K562 (cell line): ENCODE measurements around the gene JAKMIP1. TPM values are rescaled to one million over a fixed set of nuclear protein-coding genes. Genes with fewer than 3 reads are reported as not detected.

ENCODE experiments used
- ATAC-seq: fragments of 200-7000 bp; cut with Tn5 transposase; 3 replicates; pipeline ENCODE4 v1.9.1; 2020; ENCODE audit warnings: moderate library complexity
- BruUV-seq: library from RNA; stranded (reverse); fragments of 400-500 nt; replicated peaks from 2 replicates; lab custom pipeline; 2021; lab: Mats Ljungman, UMichigan
- CTCF ChIA-PET: fragments of 300-600 bp; formaldehyde crosslinking; extraction: SDS; loops from one replicate; lab custom pipeline; 2021; ENCODE audit warnings: low intra/inter-chr PET ratio; lab: Yijun Ruan, JAX
- POLR2A ChIA-PET: fragments of 300-600, 350-650 bp; sonication (Branson Sonifier 250); formaldehyde crosslinking; extraction: SDS; loops from one replicate; lab custom pipeline; 2021; ENCODE audit warnings: antibody characterized with exemption, inconsistent platforms; lab: Yijun Ruan, JAX
- DNase-seq, 4 experiments: peaks; one replicate each; pipeline versions ENCODE4 v3.0.0 to v3.0.0-alpha.2; 2011 to 2018; ENCODE audit warnings: low spot score in 3 of 4, mixed read lengths in 3 of 4; ENCODE audit errors: extremely low read depth in 1 of 4
- FAIRE-seq: peaks from 2 replicates; lab custom pipeline; 2011; peaks lifted over from hg19 to GRCh38; lab: Jason Lieb, UNC
- H2AFZ ChIP-seq: 2 replicates; pipeline ENCODE4 v1.6.0; 2011; ENCODE audit warnings: low read depth, low read length, control low read depth, inconsistent platforms
- H3K27ac ChIP-seq: fragments of 200-600 bp; 3 replicates; pipeline ENCODE4 v1.8.0; 2011; ENCODE audit warnings: low read depth, mild to moderate bottlenecking, control low read depth, inconsistent platforms, low read length, moderate library complexity, mixed read lengths; ENCODE audit errors: extremely low read depth
- H3K27me3 ChIP-seq, 2 experiments: fragments of 300-600 bp in 1 of 2; 2 replicates in 1 of 2; 3 replicates in 1 of 2; pipeline versions ENCODE4 v1.6.0 to v1.8.0; 2011; ENCODE audit warnings: inconsistent platforms in 2 of 2, low read length in 2 of 2, mild to moderate bottlenecking in 1 of 2, mixed read lengths in 1 of 2, moderate library complexity in 1 of 2; ENCODE audit not compliant: control insufficient read depth in 2 of 2, insufficient read depth in 2 of 2
- H3K36me3 ChIP-seq: fragments of 300-600 bp; 3 replicates; pipeline ENCODE4 v1.8.0; 2011; ENCODE audit warnings: mild to moderate bottlenecking, low read length, inconsistent platforms; ENCODE audit not compliant: control insufficient read depth, insufficient read depth
- H3K4me1 ChIP-seq, 2 experiments: fragments of 200-600 bp in 1 of 2; replicated peaks in 1 of 2; 2 replicates in 1 of 2; 3 replicates in 1 of 2; pipeline versions ENCODE4 v1.5.1 to v1.8.0; 2011; ENCODE audit warnings: inconsistent platforms in 2 of 2, low read length in 2 of 2, mild to moderate bottlenecking in 1 of 2, mixed read lengths in 1 of 2, moderate library complexity in 1 of 2; ENCODE audit not compliant: control insufficient read depth in 2 of 2, insufficient read depth in 2 of 2
- H3K4me2 ChIP-seq: 2 replicates; pipeline ENCODE4 v1.6.1; 2011; ENCODE audit warnings: low read length, control low read depth, inconsistent platforms, mixed read lengths; ENCODE audit not compliant: insufficient read depth
- H3K4me3 ChIP-seq: fragments of 200-600 bp; sonication (generic), shearing (Covaris generic); 2 replicates; pipeline ENCODE4 v1.5.1; 2016; ENCODE audit warnings: control low read depth, inconsistent platforms
- H3K79me2 ChIP-seq: fragments of 200-600 bp; 3 replicates; pipeline ENCODE4 v1.8.0; 2011; ENCODE audit warnings: low read length, inconsistent platforms; ENCODE audit not compliant: control insufficient read depth, insufficient read depth
- H3K9ac ChIP-seq, 2 experiments: 2 replicates each; pipeline versions ENCODE4 v1.6.0 to v1.6.1; 2011; ENCODE audit warnings: low read depth in 2 of 2, low read length in 2 of 2, control low read depth in 1 of 2, inconsistent platforms in 1 of 2, mild to moderate bottlenecking in 1 of 2, mixed read lengths in 1 of 2; ENCODE audit not compliant: insufficient read depth in 1 of 2
- H3K9me1 ChIP-seq: one replicate; pipeline ENCODE4 v1.6.0; 2011; ENCODE audit warnings: inconsistent platforms, mild to moderate bottlenecking, low read length, moderate library complexity; ENCODE audit not compliant: control insufficient read depth, insufficient read depth
- H3K9me3 ChIP-seq: replicated peaks from 2 replicates; pipeline ENCODE4 v1.5.1; 2011; ENCODE audit warnings: low read depth, low read length, inconsistent platforms; ENCODE audit not compliant: control insufficient read depth, insufficient read depth
- H4K20me1 ChIP-seq: replicated peaks from 2 replicates; pipeline ENCODE4 v1.6.1; 2011; ENCODE audit warnings: low read length, inconsistent platforms, mixed read lengths; ENCODE audit not compliant: control insufficient read depth, insufficient read depth
- ATF6 ChIP-seq: sonication (generic); formaldehyde crosslinking; IDR thresholded peaks from 2 replicates; pipeline ENCODE4 v1.4.0; 2020; ENCODE audit warnings: mild to moderate bottlenecking, missing genetic modification reagents
- CBX1 ChIP-seq: sonication (generic); IDR thresholded peaks from 2 replicates; pipeline ENCODE4 v1.6.1; 2016; ENCODE audit warnings: antibody characterized with exemption, low read depth, mild to moderate bottlenecking
- CREB1 ChIP-seq, 2 experiments: sonication (generic) in 1 of 2; formaldehyde crosslinking in 1 of 2; IDR thresholded peaks; 2 replicates each; pipeline versions ENCODE4 v1.6.1 to v1.8.0; 2012 to 2022; ENCODE audit warnings: inconsistent platforms in 1 of 2, mild to moderate bottlenecking in 1 of 2, missing genetic modification reagents in 1 of 2, moderate library complexity in 1 of 2
- MECOM ChIP-seq: fragments of 250-450 bp; sonication (Bioruptor Pico); IDR thresholded peaks from 2 replicates; pipeline ENCODE4 v1.8.0; 2022; ENCODE audit warnings: inconsistent platforms
- MLX ChIP-seq, 2 experiments: fragments of 450-650 bp in 1 of 2; sonication (generic) in 1 of 2; formaldehyde crosslinking; conservative IDR thresholded peaks; 2 replicates each; pipeline versions ENCODE4 v1.4.0 to v1.8.1; 2020 to 2022; ENCODE audit warnings: mild to moderate bottlenecking in 1 of 2, missing genetic modification reagents in 1 of 2
- NR1H2 ChIP-seq: sonication (generic); formaldehyde crosslinking; IDR thresholded peaks from 2 replicates; pipeline ENCODE4 v1.4.0; 2020; ENCODE audit warnings: mild to moderate bottlenecking, missing genetic modification reagents
- POLR3G ChIP-seq: IDR thresholded peaks from 2 replicates; pipeline ENCODE4 v1.6.1; 2011; ENCODE audit not compliant: insufficient read length, insufficient replicate concordance; ENCODE audit errors: extremely low read depth
- PRMT5 ChIP-seq: sonication (generic); formaldehyde crosslinking; IDR thresholded peaks from 2 replicates; pipeline ENCODE4 v1.5.0; 2020; ENCODE audit warnings: missing genetic modification reagents
- SMAD2 ChIP-seq: fragments of 150-350 bp; IDR thresholded peaks from 2 replicates; pipeline ENCODE4 v1.6.1; 2014; ENCODE audit warnings: low read depth, mild to moderate bottlenecking, low read length
- TCF7 ChIP-seq: sonication (generic); IDR thresholded peaks from 2 replicates; pipeline ENCODE4 v1.6.1; 2016; ENCODE audit warnings: antibody characterized with exemption, borderline replicate concordance
- TFE3 ChIP-seq: fragments of 450-650 bp; formaldehyde crosslinking; IDR thresholded peaks from 2 replicates; pipeline ENCODE4 v1.4.0; 2020; ENCODE audit warnings: mild to moderate bottlenecking, mixed read lengths
- ZC3H8 ChIP-seq: fragments of 450-650 bp; IDR thresholded peaks from 2 replicates; pipeline ENCODE4 v1.6.1; 2017
- ZKSCAN1 ChIP-seq: fragments of 150-350 bp; IDR thresholded peaks from 2 replicates; pipeline ENCODE4 v1.6.1; 2016; ENCODE audit warnings: low read depth, low read length
- ZNF212 ChIP-seq: fragments of 450-650 bp; formaldehyde crosslinking; IDR thresholded peaks from 2 replicates; pipeline ENCODE4 v1.4.0; 2020; ENCODE audit warnings: mild to moderate bottlenecking
- ZNF354B ChIP-seq: fragments of 250-450 bp; sonication (Bioruptor Pico); IDR thresholded peaks from 2 replicates; pipeline ENCODE4 v1.4.0; 2020
- ZNF707 ChIP-seq: fragments of 250-450 bp; sonication (Bioruptor Pico); conservative IDR thresholded peaks from 2 replicates; pipeline ENCODE4 v1.8.0; 2022; ENCODE audit warnings: inconsistent platforms, mild to moderate bottlenecking, moderate library complexity
- WGBS: fragments of 100-300 bp; shearing (Covaris generic); methylation state at CpG from one replicate; pipeline ENCODE4 v1.1.6; 2016; ENCODE audit warnings: low coverage, mixed read lengths; ENCODE audit not compliant: insufficient coverage; ENCODE audit errors: missing lambda C conversion rate; 5-methylcytosine and 5-hydroxymethylcytosine counted together
- in situ Hi-C: fragments of 300-500 bp; cut with MboI; formaldehyde crosslinking; loops from 4 replicates; pipeline ENCODE4 v1.15.0; 2018; ENCODE audit warnings: inconsistent platforms, mixed read lengths
- intact Hi-C: fragments of 100-400 bp; cut with micrococcal nuclease; formaldehyde crosslinking; loops from 2 replicates; pipeline ENCODE4 v1.14.2; 2022
- polyA plus RNA-seq, 8 experiments: library from polyadenylated mRNA; depleted of rRNA in 4 of 8; stranded (reverse) in 5 of 8; unstranded in 3 of 8; fragments of >200 nt; fragmentation: Nextera tagmentation in 2 of 8; fragmentation: Illumina TruSeq in 1 of 8; extraction: Ambion mirVana in 2 of 8; extraction: Trizol in 1 of 8; gene quantifications; 2 replicates each; pipeline versions ENCODE4 v1.2.1 to v1.2.3, GENCODE V29; 2011 to 2014; ENCODE audit warnings: inconsistent platforms in 1 of 8, missing spikeins in 1 of 8
- total RNA-seq, 7 experiments: library from RNA; depleted of rRNA in 6 of 7; stranded (reverse); fragments of >200 nt in 6 of 7; fragmentation: Illumina TruSeq in 2 of 7; extraction: Trizol in 2 of 7; gene quantifications; 2 replicates each; pipeline versions ENCODE4 v1.2.1 to v1.2.3, GENCODE V29; 2011 to 2021; ENCODE audit warnings: low replicate concordance in 1 of 7

Gene JAKMIP1
- total and polyA plus RNA-seq, 9 of the 15 experiments (the other 6 are each of a cell fraction or from before 2014, with no cell fraction given): not detected

DNA sequence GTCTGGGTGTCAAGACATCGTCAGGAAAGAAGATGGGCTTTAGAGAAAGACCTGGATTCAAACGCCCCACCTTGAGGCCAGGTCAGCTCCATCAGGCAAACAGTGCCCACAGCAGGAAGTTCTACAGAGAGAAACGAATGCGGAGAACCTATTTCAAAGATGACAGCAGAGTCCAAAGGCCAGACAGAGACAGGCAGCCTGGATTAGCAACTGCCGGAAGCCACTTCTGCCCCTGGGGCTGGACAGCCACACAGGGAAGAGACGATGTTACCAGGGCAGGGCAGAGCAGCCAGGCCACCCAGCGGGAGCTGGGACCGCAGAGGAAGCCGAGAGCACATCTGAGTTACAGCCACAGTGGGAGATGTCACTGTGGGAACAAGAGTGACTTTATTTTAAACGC lies 183.3 kb downstream of the JAKMIP1 start (continued):
- TF ChIP-seq MECOM (CRISPR knock-in tag) (no peak), ZC3H8 (no peak), SMAD2 (no peak), ZNF212 (CRISPR knock-in tag) (no peak), CREB1 (IDR thresholded peaks at IDR 0.05) (no peak), CREB1 (CRISPR knock-in tag; IDR thresholded peaks at IDR 0.05) (no peak), ZNF354B (CRISPR knock-in tag) (no peak)

- no peak for DNase-seq
- H3K27ac ChIP-seq: no peak overlapping the region
- BruUV-seq: no TSS peak
- intact Hi-C loops (no loop called here), in situ Hi-C loops (no loop called here)
- no peak overlapping the region for H3K4me2 ChIP-seq
- no peaks in the 10 kb centered on the region; the same call in 1 of the 2 replicates for H4K20me1 ChIP-seq
- no peaks in the 10 kb centered on the region for H3K36me3 ChIP-seq
- H3K27me3 ChIP-seq: peaks cover 2 to 43% of the 10 kb centered on the region in 2 experiments; a peak in 3 of 5 replicates
- no peak for ATAC-seq
- no peaks in the 10 kb centered on the region for H3K79me2 ChIP-seq
- whole genome bisulfite sequencing: under 1% methylated on average over 12 of the region's 12 CpGs
- TF ChIP-seq NR1H2 (CRISPR knock-in tag) (no peak), ATF6 (CRISPR knock-in tag) (no peak), MLX (CRISPR knock-in tag; conservative IDR thresholded peaks at IDR 0.05) (no peak), POLR3G (no peak), TFE3 (CRISPR knock-in tag) (no peak), ZNF707 (no peak), PRMT5 (no peak), ZKSCAN1 (no peak), TCF7 (no peak), CBX1 (no peak)
- no peak overlapping the region for H2AFZ ChIP-seq
- ChIA-PET CTCF (no interaction called here), POLR2A (interaction anchor here (0.6 kb wide), 1 partner anchor 159 kb away, joined by 3 read pairs; no protein-coding TSS in a partner anchor)
- H3K9me1 ChIP-seq: no peaks in the 10 kb centered on the region
- H3K9ac ChIP-seq: no peak overlapping the region
- no peak overlapping the region for H3K4me3 ChIP-seq
- H3K9me3 ChIP-seq: no peaks in the 10 kb centered on the region
- no peak for FAIRE-seq
- H3K4me1 ChIP-seq: no peaks in the 10 kb centered on the region
Observed at GRCh38 chr4:6013564-6013963, 186.8 kb downstream of the JAKMIP1 start.
